Epithelial cell of prostate (primary cell): ENCODE results near the gene IFTAP.
A peak's percentile ranks its signal among the peaks of the same experiment; 100 is the strongest.
"Not testable (repeated sequence)": the region's sequence is repeated elsewhere in the genome, so short reads cannot be mapped to it uniquely, and the experiment has no call there.

Experiments used
- DNase-seq: peaks from one replicate; pipeline ENCODE4 v3.0.0-alpha.2; 2011; ENCODE audit warnings: low read depth, low spot score
- H3K27ac ChIP-seq: fragments of 450-650 bp; 2 replicates; pipeline ENCODE4 v1.5.1; 2017; ENCODE audit warnings: mild to moderate bottlenecking

The IFTAP gene

DNA sequence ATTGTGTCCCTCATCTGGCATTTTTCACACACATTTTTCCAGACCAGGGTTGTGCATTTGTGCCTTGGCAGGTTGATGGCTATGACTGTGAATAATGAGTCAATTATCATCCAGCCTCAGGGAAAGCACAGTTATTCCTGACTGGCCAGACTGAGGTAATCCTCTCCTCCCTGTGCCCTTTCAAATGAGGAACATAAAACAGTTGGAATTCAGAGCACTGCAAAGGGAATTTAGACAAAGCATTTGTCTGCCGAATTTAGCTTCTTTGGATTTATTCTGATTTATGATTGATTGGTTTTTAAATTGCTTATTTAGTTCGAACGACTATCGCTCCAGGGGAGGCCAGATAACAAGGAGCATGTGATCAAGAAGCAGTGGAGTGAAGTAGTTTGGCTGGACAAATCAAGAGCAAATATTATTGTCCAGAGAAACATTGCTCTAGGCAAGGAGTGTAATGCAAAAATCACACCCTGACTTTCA lies 34.5 kb downstream of the IFTAP start:
- DNase-seq = no peak
- H3K27ac ChIP-seq = no peak overlapping the region

DNA sequence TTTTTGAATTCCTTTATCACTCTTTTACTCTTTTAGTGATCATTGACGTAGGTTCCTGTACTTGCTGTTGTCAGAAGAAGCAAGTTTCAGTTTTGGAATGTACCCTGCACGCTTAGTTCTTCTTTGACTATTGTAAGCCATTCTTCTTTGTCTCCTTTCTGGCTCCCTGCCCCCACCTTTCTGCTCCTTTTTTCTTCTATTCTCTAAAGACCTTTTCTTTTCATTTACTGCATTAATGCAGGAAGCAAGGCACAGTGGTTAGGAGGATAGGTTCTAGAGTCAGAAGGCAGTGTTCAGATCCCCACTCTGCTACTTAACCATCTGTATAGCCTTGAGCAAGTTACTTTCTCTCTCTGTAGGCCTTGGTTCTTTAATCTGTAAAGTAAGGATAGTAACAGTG lies 37.5 kb downstream of the IFTAP start:
- H3K27ac ChIP-seq = no peak overlapping the region
- DNase-seq = no peak

DNA sequence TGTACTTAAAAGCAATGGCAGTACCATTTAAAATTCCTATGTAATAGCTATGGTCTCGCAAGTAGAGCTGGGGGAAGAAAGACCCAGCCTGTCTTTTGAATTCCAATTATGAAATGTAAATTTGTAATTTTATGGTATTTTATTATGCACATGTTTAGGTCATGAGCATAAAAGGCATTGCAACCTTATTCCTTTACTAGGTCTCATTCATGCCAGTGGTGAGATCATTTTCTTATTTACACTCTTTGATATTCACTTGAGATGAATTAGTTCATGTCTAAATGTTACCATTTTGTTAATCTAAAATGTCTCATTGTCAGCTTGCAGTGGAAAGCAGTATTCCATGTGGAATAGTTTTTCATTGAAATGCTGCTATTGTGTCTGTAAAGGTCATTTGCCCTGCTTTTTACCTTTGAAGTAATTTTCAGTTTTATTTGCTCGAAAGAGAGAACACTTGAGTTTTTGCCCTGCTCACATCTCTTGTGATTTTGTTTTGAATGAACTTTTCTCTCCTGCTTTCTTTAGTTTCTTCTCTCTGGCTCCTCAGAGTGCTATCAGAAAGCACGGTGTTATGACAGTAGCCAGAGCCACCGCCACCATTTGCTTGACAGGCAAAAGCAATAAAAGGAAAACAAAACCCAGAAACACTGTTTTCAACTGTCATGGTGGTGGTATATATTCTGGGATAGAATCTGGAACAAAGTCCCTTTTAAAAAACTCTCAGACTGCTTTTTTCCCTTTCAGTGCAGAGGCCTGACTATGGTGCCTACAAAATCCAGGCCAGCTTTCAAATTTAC lies 41.0 kb downstream of the IFTAP start:
- H3K27ac ChIP-seq = no peak overlapping the region

DNA sequence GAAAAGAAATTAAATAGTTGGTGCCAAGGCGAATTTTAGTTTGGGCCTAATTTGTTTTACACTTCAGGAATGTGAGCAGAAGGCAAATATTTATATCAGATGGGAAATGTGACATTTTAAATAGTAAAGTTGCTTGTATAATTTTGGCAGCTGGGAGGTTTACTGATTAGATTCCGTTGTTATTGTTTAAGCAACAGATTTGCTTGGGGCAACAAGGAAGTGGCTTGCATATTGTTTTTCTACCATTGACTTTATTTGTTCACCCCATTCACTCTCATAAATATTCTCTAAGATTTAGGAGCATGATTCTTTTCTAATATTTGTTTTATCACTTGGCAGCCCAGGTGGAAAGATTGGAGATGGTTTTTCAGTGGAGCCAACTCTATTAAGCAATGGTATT lies 44.3 kb downstream of the IFTAP start:
- no peak for DNase-seq

More for the DNA sequence above, 41.0 kb downstream of the IFTAP start:
- no peak for DNase-seq

DNA sequence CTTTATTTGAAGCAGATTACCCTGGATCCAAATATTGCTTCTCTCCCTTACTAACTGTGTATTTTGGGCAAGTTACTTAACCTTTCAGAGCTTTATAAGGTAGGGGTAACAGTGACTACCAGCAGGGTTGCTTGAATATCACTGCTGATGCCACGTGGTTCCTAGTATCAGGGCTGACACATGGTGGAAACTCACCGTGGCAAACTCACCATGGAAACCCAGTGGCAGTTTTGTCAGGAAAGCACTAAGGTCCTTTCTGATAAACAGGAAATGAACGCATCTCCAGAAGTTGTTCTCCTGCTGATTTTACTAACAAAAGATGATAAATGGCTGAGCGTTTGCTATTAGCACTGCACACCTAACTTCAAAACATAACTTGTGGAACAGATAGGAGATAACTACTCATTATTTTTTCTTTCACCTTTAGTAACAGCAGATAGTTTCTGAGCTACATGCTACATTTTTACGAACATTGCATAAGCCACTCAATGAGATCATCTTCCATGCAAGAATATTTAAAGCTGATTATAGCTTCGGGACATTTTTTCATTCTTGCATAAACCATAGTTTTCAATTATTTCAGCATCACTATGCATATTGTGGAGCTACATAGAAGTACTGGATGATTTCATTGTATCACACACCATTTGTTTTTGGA lies 63.4 kb downstream of the IFTAP start:
- no peak overlapping the region for H3K27ac ChIP-seq
- DNase-seq = no peak

More for the DNA sequence above, 44.3 kb downstream of the IFTAP start:
- no peak overlapping the region for H3K27ac ChIP-seq

DNA sequence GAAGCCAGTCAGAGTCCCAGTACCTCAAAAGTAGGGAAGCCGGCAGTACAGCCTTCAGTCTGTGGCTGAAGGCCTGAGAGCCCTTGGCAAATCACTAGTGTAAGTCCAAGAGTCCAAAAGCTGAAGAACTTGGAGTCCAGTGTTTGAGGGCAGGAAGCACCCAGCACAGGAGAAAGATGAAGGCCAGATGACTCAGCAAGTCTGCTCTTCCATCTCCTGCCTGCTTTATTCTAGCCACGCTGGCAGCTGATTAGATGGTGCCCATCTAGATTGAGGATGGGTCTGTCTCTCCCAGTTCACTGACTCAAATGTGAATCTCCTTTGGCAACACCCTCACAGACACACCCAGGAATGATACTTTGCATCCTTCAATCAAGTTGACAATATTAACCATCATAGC lies 67.1 kb downstream of the IFTAP start:
- not testable (repeated sequence) for H3K27ac ChIP-seq, DNase-seq

DNA sequence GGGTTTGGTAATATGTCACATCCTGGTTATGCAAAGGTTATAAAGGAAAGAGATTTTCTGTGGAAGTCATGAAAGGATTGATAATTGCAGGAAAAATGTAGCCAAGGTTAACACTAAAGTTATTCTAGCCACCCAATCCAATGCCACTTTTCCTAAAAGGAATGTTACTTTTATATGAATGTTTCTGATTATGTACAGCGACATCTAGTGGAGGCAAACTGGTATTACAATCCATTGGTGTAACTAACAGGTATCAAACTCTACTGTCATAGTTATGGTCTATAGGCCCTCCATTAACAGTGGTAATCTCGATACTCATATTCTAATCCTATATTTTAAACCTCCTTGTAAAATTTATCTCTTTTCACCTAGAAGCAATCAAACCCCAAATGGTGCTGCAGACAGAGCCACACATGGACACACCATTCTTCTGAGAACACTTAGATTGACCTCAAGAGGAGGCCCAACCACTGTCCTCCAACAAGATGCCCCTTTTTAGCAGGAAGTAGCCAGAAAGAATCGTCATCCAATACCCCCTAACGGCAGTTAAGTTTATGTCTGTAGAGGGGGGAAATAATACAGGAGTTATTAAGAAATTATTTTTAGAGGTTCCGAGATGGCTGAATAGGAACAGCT lies 78.6 kb downstream of the IFTAP start:
- no peak overlapping the region for H3K27ac ChIP-seq
- DNase-seq = peak; percentile 3

DNA sequence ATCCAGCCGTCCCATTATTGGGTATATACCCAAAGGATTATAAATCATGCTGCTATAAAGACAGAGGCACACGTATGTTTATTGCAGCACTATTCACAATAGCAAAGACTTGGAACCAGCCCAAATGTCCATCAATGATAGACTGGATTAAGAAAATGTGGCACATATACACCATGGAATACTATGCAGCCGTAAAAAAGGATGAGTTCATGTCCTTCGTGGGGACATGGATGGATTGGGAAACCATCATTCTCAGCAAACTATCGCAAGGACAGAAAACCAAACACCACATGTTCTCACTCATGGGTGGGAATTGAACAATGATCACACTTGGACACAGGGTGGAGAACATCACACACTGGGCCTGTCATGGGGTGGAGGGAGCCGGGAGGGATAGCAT lies 85.2 kb downstream of the IFTAP start:
- not testable (repeated sequence) for H3K27ac ChIP-seq, DNase-seq

DNA sequence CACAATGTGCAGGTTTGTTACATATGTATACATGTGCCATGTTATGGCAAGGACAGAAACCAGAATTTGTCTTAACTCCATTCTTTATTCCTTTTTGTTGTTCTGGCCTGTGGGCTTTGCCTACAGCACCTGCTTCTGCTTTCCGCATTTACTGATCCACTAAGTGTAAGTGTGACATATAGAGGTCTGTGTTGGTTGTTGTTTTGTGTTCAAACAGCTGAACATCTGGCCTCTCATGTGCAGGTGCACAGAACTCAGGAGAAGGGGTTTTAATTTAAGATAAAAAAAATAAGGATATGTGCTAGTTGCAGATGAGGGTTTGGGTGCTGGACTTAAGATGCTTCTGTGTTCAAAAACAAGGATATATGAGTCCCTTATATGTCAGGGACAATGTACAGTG lies 89.5 kb downstream of the IFTAP start:
- no peak for DNase-seq
- no peak overlapping the region for H3K27ac ChIP-seq

DNA sequence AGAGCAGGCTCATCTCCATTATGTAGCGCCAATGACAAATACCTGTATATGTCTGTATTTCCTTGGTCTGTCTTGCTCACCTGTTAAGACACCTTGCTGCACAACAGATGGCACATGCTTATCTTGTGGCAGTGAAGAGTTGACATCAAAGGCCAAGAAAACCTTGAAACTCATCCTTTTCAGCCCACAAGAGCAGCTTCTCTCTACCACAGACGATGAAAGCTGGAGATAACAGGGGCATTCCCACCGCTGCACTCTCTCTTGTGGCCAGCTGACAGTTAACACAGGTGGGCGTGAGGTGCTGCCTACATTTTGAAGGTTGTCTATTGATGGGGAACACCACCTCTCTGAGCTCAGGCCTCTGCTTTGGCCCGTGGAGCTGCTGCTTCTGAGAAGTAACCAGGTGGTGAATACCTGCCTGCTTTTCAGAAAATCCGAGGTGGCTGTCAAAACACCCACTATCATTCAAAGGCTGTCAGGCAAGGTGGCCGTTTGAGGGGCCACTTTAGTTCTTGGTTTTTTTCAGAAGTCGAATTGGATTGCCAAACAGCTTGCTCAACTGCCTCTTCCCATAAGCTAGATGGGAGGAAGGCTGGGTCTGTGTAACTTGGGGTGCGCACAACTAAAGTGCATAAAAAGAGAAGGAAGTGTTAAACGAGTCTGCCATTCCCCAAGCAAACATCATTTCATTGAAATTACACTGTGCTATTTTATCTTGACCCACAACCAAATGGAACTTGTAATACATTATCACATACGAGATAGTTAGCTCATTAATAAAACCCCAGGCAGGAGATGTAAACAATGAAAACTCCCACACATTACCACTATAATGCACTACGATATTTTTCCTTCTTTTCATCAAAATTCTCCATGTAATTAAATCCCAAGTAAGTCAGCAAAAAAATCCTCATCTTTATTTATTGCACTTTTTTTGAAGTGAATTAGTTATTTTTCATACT lies 90.8 kb downstream of the IFTAP start:
- no peak overlapping the region for H3K27ac ChIP-seq
- no peak for DNase-seq

DNA sequence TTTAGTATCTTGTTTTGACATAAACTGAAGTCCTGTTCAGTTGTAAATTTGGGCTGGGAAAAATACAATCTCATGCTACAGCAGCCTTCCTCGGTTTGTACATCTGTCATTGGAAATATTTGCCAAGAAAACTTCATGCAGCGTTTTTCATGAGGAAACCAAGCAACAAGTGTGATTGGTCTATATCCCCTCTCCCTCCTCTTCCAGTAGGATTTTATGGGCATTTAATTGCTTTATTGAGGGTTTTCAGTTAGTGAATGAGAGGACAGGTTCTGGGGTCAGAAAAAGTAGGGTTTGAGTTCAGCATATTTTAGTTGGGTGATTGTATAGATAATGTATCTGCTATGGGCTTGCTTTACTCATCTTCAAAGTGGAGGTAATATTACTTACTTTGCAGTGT lies 93.8 kb downstream of the IFTAP start:
- DNase-seq = no peak
- no peak overlapping the region for H3K27ac ChIP-seq

DNA sequence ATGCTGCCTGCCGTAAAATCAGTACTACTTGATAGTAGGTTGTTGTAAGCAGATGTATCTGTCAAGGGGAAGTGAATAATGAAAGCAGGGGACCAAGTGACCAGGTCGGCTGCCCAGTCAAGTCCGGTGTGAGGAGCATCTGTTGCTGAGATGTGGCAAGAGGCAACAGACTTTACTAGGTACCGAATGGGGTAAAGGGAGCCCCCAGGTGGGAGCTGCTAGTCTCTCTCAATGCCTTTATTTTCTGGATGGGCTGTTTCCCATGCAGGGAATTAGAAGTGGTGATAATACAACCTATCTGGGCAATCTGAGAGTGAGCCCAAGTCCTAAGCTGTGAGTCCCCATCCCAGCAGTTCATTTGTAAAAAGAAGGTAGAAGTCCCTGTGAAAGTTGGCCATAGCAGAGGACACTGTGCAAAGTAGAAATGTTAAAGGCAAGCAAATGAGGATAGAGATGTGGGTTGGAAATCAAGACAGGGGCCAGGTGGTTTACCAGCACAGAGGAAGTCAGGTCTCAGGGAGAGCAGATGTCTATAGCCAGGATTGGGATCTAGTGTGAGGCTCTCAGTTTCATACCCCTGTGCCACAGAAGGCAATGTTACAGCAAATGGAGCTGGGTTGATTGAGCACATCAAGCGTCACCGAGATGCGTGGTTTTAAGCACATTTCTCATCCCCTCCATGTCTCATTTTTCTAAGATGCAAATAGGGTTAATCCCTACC lies 94.4 kb downstream of the IFTAP start:
- no peak overlapping the region for H3K27ac ChIP-seq
- DNase-seq = no peak

DNA sequence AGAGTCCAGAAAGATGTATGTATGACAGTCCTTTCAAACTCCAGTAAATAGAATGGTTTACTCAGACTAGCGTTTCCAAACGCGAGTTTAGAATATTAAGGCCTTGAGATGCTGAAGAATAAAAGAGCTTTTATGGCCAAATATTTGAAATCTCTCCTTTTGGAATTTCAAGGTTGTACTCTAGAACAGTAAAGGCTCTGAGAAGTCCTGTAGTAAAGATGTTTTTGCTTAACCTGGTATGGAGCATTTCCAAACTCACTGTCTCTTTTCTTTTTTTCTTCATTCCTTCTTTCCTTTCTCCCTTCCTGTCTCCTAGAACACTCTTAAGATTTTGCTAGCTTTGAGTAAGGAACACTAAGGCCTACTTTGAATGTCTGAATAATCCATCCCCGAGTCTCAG lies 95.1 kb downstream of the IFTAP start:
- DNase-seq = no peak
- H3K27ac ChIP-seq = no peak overlapping the region

DNA sequence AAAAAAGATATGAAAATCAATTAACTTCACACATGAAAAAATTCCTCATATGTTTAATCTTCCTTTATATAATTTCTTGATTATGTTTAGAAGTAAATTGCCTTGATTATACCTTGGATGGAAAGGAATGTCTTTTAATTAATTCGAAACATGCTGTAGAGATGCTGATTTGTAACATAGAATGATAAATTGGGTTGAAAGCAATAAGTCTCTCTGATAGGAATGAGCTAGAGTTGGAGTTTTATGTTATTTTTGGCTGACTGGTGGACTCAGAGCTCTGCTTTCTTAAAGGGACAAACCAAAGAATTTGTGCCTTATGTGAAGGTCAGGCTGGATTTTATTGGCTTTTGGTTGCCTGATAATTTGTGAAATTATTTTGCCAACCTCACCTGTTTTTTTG lies 98.4 kb downstream of the IFTAP start:
- no peak overlapping the region for H3K27ac ChIP-seq
- no peak for DNase-seq

DNA sequence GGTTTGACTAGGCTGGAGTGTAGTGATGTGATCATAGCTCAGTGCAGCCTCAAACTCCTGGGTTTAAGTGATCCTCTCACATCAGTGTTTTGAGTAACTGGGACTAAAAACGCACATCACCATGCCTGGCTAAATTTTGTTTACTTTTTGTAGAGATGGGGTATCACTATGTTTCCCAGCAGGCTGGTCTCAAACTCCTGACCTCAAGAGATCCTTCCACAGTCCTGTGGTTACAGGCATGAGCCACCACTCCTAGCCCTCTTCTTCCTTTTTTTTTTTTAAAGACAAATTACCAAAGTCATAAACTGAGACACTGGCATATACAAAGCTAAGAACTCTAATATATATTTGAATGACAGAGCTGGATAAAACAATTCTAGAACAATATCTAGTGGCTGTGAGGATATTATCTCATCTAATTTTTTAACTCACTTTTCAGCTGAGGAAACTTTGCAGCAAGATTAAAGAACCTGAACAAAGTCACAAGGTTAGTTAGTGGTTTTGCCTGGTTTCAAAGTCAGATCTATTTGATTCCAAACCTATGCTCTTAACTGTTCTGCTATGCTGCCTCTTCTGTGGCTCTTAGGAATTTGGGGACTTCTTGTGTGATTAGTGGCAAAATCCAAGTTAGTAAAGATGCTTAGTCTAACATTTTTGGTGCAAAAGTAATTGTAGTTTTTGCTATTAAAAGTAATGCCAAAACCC lies 99.0 kb downstream of the IFTAP start:
- no peak for DNase-seq
- H3K27ac ChIP-seq = no peak overlapping the region

DNA sequence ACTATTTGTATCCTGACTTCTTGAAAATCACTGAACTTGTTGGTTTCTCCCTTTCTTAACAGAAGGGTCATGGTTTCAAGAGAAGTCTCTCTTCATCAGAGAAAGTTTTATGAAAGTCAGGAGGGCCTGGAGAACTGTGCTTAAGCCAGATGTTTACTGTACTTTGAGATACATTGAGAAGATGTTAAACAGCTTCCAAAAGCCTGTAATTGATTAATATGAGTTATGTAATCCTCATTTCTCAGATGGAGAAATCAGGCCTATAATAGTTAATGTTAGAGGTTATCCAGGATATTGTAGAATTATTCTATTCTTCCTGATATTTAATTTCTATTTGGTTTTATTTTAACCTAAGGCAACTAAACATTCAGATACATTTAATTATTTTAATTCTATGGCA lies 100.8 kb downstream of the IFTAP start:
- no peak for DNase-seq
- no peak overlapping the region for H3K27ac ChIP-seq

DNA sequence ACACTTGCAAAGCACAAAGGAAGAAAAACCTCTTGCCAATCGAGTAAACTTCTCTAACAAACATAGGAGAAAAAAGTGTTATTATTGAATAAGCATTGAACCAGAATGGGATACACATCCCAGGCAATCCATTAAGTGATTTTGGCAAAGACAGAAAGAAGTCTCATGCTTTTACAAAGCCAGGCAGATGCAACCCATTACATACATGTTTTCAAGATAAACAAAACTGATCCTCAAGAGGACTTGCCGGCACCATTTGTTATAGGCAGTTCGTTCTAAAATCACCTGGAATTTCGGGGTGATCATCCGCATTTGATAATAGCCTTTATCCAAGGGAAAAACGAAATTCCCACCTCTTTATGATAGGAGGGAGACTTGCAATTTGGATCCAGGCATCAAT lies 101.3 kb downstream of the IFTAP start:
- no peak for DNase-seq

DNA sequence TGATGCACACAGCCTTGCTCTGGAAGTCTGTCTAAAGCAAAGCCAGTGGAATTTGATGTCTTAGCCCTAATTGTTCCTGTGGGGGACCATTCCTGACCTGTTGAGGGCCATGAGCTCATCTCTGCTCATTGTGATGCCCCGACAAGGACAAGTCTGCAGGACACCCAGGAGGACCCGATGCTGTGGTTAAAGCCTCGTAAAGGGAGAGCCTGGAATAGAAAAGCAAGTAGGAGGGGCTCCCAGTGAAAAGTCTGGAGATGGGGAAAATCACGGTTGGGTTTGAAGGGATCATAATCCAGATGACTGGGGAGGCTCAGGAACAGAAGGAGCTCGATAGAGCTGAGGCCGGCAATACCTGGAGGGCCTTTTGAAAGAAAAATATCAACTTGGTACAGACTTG lies 102.2 kb downstream of the IFTAP start:
- no peak for DNase-seq
- no peak overlapping the region for H3K27ac ChIP-seq

More for the DNA sequence above, 101.3 kb downstream of the IFTAP start:
- no peak overlapping the region for H3K27ac ChIP-seq

DNA sequence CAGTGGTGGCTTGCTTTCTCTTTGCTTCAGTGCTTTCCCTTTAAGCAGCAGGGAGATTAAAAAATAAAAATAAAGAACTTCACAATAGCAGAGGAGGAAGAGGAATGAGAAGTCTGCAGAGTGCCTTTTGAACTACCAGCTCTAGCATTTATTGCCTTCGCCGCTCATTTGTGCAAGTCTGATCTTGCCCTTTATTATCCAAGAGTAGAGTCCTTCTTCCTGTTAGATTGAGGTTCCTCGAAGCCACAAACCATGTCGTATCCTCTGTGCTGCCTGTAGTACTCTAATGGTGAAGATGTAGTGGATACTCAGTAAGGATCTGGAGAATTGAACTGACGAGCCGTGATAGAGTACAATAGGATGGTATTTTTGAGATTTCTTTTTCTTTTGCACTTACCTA lies 105.0 kb downstream of the IFTAP start:
- H3K27ac ChIP-seq = no peak overlapping the region
- DNase-seq = no peak
